SK-N-SH treated with all-trans-retinoic acid at 6 μM for 48 hours (cell line): ENCODE measurements around the gene SLC25A34.

Experiments used
- ATAC-seq: fragments of 200-7000 bp; cut with Tn5 transposase; 3 replicates; pipeline ENCODE4 v1.9.1; 2020; ENCODE audit warnings: mild to moderate bottlenecking, moderate library complexity
- ARNTL ChIP-seq: fragments of 450-650 bp; formaldehyde crosslinking; IDR thresholded peaks from 2 replicates; pipeline ENCODE4 v1.5.0; 2020; ENCODE audit warnings: low read depth, mild to moderate bottlenecking, moderate library complexity, borderline replicate concordance
- BACH2 ChIP-seq: fragments of 250-450 bp; sonication (Bioruptor Pico); IDR thresholded peaks from 2 replicates; pipeline ENCODE4 v1.9.0; 2021; ENCODE audit warnings: mild to moderate bottlenecking, borderline replicate concordance
- CSDC2 ChIP-seq: fragments of 250-450 bp; sonication (Bioruptor Pico); IDR thresholded peaks from 2 replicates; pipeline ENCODE4 v1.5.0; 2020; ENCODE audit warnings: mild to moderate bottlenecking, moderate library complexity
- ESRRG ChIP-seq: fragments of 250-450 bp; sonication (Bioruptor Pico); IDR thresholded peaks from 2 replicates; pipeline ENCODE4 v1.6.1; 2021; ENCODE audit warnings: mild to moderate bottlenecking
- GLIS3 ChIP-seq: fragments of 250-450 bp; sonication (Bioruptor Pico); IDR thresholded peaks from 2 replicates; pipeline ENCODE4 v1.5.0; 2020; ENCODE audit warnings: mild to moderate bottlenecking, moderate library complexity
- ISL1 ChIP-seq: fragments of 250-450 bp; sonication (Bioruptor Pico); IDR thresholded peaks from 2 replicates; pipeline ENCODE4 v2.1.2; 2022; ENCODE audit warnings: mild to moderate bottlenecking, moderate library complexity
- OSR1 ChIP-seq: fragments of 250-450 bp; sonication (Bioruptor Pico); IDR thresholded peaks from 2 replicates; pipeline ENCODE4 v1.8.0; 2022; ENCODE audit warnings: moderate library complexity, mild to moderate bottlenecking, inconsistent platforms
- PATZ1 ChIP-seq: fragments of 250-450 bp; sonication (Bioruptor Pico); IDR thresholded peaks from 2 replicates; pipeline ENCODE4 v1.8.0; 2020; ENCODE audit warnings: mild to moderate bottlenecking, moderate library complexity, borderline replicate concordance
- PPARA ChIP-seq: fragments of 250-450 bp; sonication (Bioruptor Pico); IDR thresholded peaks from 2 replicates; pipeline ENCODE4 v1.5.0; 2020; ENCODE audit warnings: mild to moderate bottlenecking, borderline replicate concordance
- SNAI2 ChIP-seq: fragments of 250-450 bp; sonication (Bioruptor Pico); IDR thresholded peaks from 2 replicates; pipeline ENCODE4 v1.5.0; 2020; ENCODE audit warnings: mild to moderate bottlenecking, moderate library complexity
- TCF4 ChIP-seq: fragments of 250-450 bp; sonication (Bioruptor Pico); IDR thresholded peaks from 2 replicates; pipeline ENCODE4 v1.8.0; 2021; ENCODE audit warnings: mild to moderate bottlenecking, moderate library complexity, borderline replicate concordance
- TOX ChIP-seq: fragments of 250-450 bp; sonication (Bioruptor Pico); IDR thresholded peaks from 2 replicates; pipeline ENCODE4 v1.8.0; 2021; ENCODE audit warnings: mild to moderate bottlenecking, moderate library complexity, borderline replicate concordance
- TSHZ2 ChIP-seq: fragments of 250-450 bp; sonication (Bioruptor Pico); IDR thresholded peaks from 2 replicates; pipeline ENCODE4 v1.5.0; 2020; ENCODE audit warnings: mild to moderate bottlenecking, moderate library complexity
- ZFP3 ChIP-seq: fragments of 250-450 bp; sonication (Bioruptor Pico); IDR thresholded peaks from 2 replicates; pipeline ENCODE4 v1.5.0; 2020; ENCODE audit warnings: mild to moderate bottlenecking, moderate library complexity
- ZFP30 ChIP-seq: fragments of 450-650 bp; formaldehyde crosslinking; IDR thresholded peaks from 2 replicates; pipeline ENCODE4 v1.5.0; 2022; ENCODE audit warnings: mild to moderate bottlenecking, moderate library complexity
- ZNF565 ChIP-seq: fragments of 450-650 bp; formaldehyde crosslinking; conservative IDR thresholded peaks from 2 replicates; pipeline ENCODE4 v1.5.0; 2020; ENCODE audit warnings: low read depth, mild to moderate bottlenecking, moderate library complexity
- ZNF70 ChIP-seq: fragments of 450-650 bp; formaldehyde crosslinking; IDR thresholded peaks from 2 replicates; pipeline ENCODE4 v1.5.0; 2020; ENCODE audit warnings: mild to moderate bottlenecking, moderate library complexity
- TF ChIP-seq, protein P1 (sequence below): fragments of 250-450 bp; sonication (Bioruptor Pico); IDR thresholded peaks from 2 replicates; pipeline ENCODE4 v1.8.0; 2021; ENCODE audit warnings: low read depth, mild to moderate bottlenecking, moderate library complexity, borderline replicate concordance
- TF ChIP-seq, protein P2 (sequence below): fragments of 250-450 bp; sonication (Bioruptor Pico); IDR thresholded peaks from 2 replicates; pipeline ENCODE4 v1.5.1; 2021; ENCODE audit warnings: mild to moderate bottlenecking, moderate library complexity
- TF ChIP-seq, protein P3 (sequence below): fragments of 250-450 bp; sonication (Bioruptor Pico); IDR thresholded peaks from 2 replicates; pipeline ENCODE4 v1.5.1; 2020; ENCODE audit warnings: low read depth, mild to moderate bottlenecking, moderate library complexity

The SLC25A34 gene

DNA sequence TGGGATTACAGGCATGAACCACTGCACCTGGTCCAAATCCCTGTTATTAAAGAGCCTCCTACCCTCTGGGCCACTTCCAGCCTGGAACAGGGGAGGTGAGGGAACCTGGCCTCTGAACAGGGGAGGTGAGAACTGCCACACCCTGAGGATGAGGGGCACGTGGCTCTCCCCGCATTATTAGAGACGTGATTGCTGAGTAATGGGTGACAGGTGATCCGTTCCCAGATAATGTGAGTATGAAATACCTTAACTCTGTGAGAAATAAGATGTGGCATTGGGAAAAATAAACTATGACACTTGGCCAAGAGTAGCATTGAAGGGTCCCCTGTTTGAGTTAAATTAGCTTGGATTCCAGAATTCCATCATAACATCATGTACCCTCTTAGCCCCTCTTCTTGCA, 13.6 kb upstream of the SLC25A34 start:
- ATAC-seq = no peak

GRCh38 chr1:15722836-15723532, 13.1 kb upstream of the SLC25A34 start:
- no peak for ATAC-seq
- no peak for TF ChIP-seq PATZ1
- TF ChIP-seq ZFP30 (CRISPR knock-in tag) = no peak
- no peak for TF ChIP-seq ZNF565
- TF ChIP-seq, protein P1, sequence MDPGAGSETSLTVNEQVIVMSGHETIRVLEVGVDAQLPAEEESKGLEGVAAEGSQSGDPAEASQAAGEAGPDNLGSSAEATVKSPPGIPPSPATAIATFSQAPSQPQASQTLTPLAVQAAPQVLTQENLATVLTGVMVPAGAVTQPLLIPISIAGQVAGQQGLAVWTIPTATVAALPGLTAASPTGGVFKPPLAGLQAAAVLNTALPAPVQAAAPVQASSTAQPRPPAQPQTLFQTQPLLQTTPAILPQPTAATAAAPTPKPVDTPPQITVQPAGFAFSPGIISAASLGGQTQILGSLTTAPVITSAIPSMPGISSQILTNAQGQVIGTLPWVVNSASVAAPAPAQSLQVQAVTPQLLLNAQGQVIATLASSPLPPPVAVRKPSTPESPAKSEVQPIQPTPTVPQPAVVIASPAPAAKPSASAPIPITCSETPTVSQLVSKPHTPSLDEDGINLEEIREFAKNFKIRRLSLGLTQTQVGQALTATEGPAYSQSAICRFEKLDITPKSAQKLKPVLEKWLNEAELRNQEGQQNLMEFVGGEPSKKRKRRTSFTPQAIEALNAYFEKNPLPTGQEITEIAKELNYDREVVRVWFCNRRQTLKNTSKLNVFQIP (CRISPR knock-in tag) = no peak
- no peak for TF ChIP-seq SNAI2 (CRISPR knock-in tag)
- TF ChIP-seq BACH2 (CRISPR knock-in tag) = no peak
- TF ChIP-seq, protein P2, sequence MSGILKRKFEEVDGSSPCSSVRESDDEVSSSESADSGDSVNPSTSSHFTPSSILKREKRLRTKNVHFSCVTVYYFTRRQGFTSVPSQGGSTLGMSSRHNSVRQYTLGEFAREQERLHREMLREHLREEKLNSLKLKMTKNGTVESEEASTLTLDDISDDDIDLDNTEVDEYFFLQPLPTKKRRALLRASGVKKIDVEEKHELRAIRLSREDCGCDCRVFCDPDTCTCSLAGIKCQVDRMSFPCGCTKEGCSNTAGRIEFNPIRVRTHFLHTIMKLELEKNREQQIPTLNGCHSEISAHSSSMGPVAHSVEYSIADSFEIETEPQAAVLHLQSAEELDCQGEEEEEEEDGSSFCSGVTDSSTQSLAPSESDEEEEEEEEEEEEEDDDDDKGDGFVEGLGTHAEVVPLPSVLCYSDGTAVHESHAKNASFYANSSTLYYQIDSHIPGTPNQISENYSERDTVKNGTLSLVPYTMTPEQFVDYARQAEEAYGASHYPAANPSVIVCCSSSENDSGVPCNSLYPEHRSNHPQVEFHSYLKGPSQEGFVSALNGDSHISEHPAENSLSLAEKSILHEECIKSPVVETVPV (CRISPR knock-in tag) = no peak
- no peak for TF ChIP-seq ZNF70

More for the DNA sequence above, 13.6 kb upstream of the SLC25A34 start:
- TF ChIP-seq, protein P3, sequence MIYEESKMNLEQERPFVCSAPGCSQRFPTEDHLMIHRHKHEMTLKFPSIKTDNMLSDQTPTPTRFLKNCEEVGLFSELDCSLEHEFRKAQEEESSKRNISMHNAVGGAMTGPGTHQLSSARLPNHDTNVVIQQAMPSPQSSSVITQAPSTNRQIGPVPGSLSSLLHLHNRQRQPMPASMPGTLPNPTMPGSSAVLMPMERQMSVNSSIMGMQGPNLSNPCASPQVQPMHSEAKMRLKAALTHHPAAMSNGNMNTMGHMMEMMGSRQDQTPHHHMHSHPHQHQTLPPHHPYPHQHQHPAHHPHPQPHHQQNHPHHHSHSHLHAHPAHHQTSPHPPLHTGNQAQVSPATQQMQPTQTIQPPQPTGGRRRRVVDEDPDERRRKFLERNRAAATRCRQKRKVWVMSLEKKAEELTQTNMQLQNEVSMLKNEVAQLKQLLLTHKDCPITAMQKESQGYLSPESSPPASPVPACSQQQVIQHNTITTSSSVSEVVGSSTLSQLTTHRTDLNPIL (CRISPR knock-in tag) = no peak
- TF ChIP-seq BACH2 (CRISPR knock-in tag) = no peak
- TF ChIP-seq CSDC2 (CRISPR knock-in tag) = no peak
- TF ChIP-seq, protein P2 (CRISPR knock-in tag) = no peak
- TF ChIP-seq PATZ1 = no peak
- no peak for TF ChIP-seq ESRRG (CRISPR knock-in tag)
- no peak for TF ChIP-seq ZFP30 (CRISPR knock-in tag)
- TF ChIP-seq ZFP3 (CRISPR knock-in tag) = no peak
- no peak for TF ChIP-seq GLIS3 (CRISPR knock-in tag)
- no peak for TF ChIP-seq SNAI2 (CRISPR knock-in tag)
- no peak for TF ChIP-seq PPARA (CRISPR knock-in tag)
- no peak for TF ChIP-seq ARNTL (CRISPR knock-in tag)
- TF ChIP-seq TOX (CRISPR knock-in tag) = no peak
- TF ChIP-seq ISL1 (CRISPR knock-in tag) = no peak
- TF ChIP-seq, protein P1 (CRISPR knock-in tag) = no peak
- no peak for TF ChIP-seq TCF4 (CRISPR knock-in tag)
- TF ChIP-seq TSHZ2 (CRISPR knock-in tag) = no peak
- TF ChIP-seq OSR1 (CRISPR knock-in tag) = no peak
